GM18505 (cell line): ENCODE data around the gene TOGARAM2.
"Not testable (repeated sequence)": the region's sequence is repeated elsewhere in the genome, so short reads cannot be mapped to it uniquely, and the experiment has no call there.

ENCODE experiments used
- ATAC-seq: cut with Tn5 transposase; IDR thresholded peaks from one replicate; pipeline ENCODE4 v1.9.1; 2021; ENCODE audit not compliant: unreplicated experiment
- POLR2A ChIP-seq: IDR thresholded peaks from 4 replicates; pipeline ENCODE4 v1.6.1; 2011; ENCODE audit warnings: borderline replicate concordance; ENCODE audit not compliant: insufficient read depth, insufficient read length; ENCODE audit errors: extremely low read depth

Gene TOGARAM2

DNA sequence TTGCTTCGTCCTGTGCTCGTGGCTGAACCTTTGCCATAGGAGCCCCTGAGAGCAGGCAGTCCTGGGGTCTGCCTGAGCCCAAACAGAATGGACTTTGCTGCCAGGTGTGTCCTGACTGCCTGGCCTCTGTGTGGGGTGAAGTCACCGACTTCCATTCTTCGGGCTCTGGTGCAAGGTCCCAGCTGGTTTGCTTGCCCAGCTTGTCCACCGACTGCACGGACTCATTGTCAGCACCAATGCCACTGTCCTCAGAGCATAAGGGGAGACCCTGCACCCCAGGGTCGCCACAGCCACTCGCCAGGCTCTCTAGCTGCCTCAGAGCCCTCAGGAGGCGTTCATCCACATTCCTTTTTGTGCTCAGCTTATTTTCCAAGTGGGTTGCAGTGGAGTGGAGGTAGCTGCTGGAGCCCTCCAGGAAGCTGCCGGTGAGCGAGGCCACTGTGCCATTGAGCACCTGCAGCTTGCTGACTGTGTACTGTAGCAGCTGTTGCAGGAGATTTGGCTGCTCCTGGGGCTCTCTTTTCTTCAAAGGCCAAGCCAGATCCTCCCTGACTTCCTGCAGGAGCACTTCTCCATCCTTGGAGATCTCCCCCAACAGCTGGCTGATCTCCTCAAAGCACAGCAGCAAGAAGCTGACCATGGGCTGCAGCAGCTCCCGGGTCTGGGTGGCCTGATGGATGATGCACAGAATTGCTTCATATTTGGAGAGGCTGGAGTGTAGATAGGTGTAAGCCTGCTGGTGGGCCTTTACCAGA lies 92.0 kb downstream of the TOGARAM2 start:
- ATAC-seq, result no peak
- TF ChIP-seq POLR2A, result no peak

DNA sequence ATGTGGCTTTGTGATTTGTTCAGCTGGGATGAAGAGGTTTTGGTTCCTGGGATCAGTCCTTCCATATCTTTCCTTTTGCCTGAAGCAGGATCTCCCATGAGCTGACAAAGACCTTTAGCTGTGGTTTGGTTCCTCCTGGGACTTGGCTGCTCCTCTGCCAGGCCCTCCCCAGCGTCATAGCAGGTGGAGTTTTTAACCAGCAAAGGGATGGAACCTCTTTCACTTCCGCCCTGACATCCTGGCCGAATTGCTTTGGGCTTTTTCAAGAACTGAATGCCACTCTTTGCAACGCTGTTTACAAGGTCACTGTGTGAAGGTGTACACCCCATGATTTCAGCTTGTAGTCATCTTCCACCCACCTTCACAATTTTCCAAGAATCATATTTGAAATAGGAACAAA lies 92.8 kb downstream of the TOGARAM2 start:
- no peak for TF ChIP-seq POLR2A
- ATAC-seq, result no peak

- no peak for TF ChIP-seq POLR2A
- ATAC-seq, result no peak
Observed at GRCh38 chr2:29074411-29074810, 93.3 kb downstream of the TOGARAM2 start, which contains the start of gene PCARE. Gene PCARE (minus strand): TSS chr2:29074523. CDS start chr2:29074261, 262 bp downstream.

GRCh38 chr2:29075894-29076705 lies 95.0 kb downstream of the TOGARAM2 start:
- ATAC-seq, result no peak
- TF ChIP-seq POLR2A, result no peak

- ATAC-seq, result no peak
Observed at GRCh38 chr2:29079887-29080286, 98.8 kb downstream of the TOGARAM2 start.

GRCh38 chr2:29080886-29081743 lies 100.0 kb downstream of the TOGARAM2 start:
- ATAC-seq, result no peak
- TF ChIP-seq POLR2A, result no peak

More at GRCh38 chr2:29079887-29080286, 98.8 kb downstream of the TOGARAM2 start:
- no peak for TF ChIP-seq POLR2A

GRCh38 chr2:29082804-29083495 lies 101.9 kb downstream of the TOGARAM2 start:
- peak; percentile 58 for ATAC-seq
- no peak for TF ChIP-seq POLR2A

GRCh38 chr2:29084554-29084953 lies 103.5 kb downstream of the TOGARAM2 start:
- no peak for TF ChIP-seq POLR2A
- no peak for ATAC-seq

DNA sequence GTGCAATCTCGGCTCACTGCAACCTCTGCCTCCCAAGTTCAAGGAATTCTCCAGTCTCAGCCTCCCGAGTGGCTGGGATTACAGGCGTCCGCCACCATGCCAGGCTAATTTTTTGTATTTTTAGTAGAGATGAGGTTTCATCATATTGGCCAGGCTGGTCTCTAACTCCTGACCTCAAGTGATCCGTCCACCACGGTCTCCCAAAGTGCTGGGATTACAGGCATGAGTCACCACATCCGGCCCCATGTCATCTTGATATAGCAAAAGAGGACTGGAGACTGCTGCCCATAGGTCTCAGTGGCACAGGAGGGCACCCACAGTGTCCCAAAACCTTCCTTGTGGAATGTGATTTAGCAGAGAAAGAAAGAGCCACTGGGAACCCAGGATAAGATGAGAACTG lies 109.2 kb downstream of the TOGARAM2 start:
- not testable (repeated sequence) for ATAC-seq

GRCh38 chr2:29096969-29097368 lies 115.9 kb downstream of the TOGARAM2 start:
- ATAC-seq, result no peak
- no peak for TF ChIP-seq POLR2A

DNA sequence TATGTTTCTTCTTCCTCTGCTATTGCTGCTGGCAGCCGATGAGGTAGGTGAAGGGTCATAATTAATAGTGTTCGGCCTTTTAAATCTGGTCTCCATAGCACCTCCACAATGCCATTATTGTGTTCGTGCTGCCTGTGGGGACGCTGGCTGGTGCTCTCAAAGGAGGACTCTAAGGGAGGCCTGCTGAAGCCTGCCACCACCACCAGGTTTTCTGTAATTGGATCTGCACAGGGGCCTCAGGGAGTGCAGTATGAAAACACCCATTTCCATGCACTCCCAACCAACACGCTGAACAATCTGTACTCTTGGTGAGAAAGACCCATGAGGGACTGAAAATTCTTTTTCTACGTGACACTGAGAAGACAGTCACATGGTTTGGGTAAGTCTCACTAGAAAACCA lies 116.5 kb downstream of the TOGARAM2 start:
- ATAC-seq, result no peak

DNA sequence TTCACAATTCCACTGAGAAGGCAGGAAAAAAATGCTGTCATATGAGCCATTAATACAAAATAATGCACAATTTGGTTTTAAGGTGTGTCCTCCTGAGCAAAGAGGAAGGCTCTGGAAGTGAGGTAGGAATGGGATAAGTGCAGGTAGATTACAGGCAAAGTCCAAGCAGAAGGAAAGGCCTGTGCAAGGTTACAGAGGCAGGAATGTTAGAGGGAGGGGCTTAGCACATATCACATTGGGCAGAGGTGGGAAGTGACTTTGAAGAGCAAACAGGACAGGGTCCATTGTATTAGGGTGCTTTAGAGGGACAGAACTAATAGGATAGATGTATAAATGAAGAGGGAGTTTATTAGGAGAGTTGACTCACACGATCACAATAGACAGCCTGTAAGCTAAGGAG lies 119.5 kb downstream of the TOGARAM2 start:
- ATAC-seq, result no peak
- TF ChIP-seq POLR2A, result no peak

More for the DNA sequence above, 116.5 kb downstream of the TOGARAM2 start:
- no peak for TF ChIP-seq POLR2A
